ENCODE measurements around the gene ABAT.

- TF ChIP-seq CTCF (IDR thresholded peaks at IDR 0.05) (no peak), POLR2A (IDR thresholded peaks at IDR 0.05) (no peak)
Observed at GRCh38 chr16:8661703-8662102, 12.7 kb upstream of the ABAT start.

All from tibial nerve (tissue), 3 donors.